ENCODE data around the gene JAZF1. TPM values are rescaled to one million over a fixed set of nuclear protein-coding genes. Genes with fewer than 3 reads are reported as not detected.

JAZF1 gene
- total and polyA plus RNA-seq, 12 donors = 6.9 to 42.3 (median 30.0) TPM

GRCh38 chr7:27834179-27834921, 346.2 kb downstream of the JAZF1 start:
- Histone ChIP-seq H3K27ac (peak overlapping the region in 9 of 10 donors; percentile 42 to 75 (median 61)), H3K4me1 (peaks cover 0 to 32% (median 12%) of the 10 kb centered on the region in 9 donors), H3K4me3 (no peak overlapping the region), H3K36me3 (peaks cover 0 to 70% (median 14%) of the 10 kb centered on the region in 9 donors), H3K9me3 (no peaks in the 10 kb centered on the region), H3K27me3 (no peaks in the 10 kb centered on the region)
- DNase-seq (peak in 1 of 2 donors; percentile 26), ATAC-seq (peak; percentile 55 to 91 (median 84))
- WGBS, 2 donors = 67 to 72% methylated on average over 7 of the region's 7 CpGs
- no peak for TF ChIP-seq CTCF (IDR thresholded peaks at IDR 0.05)
- intact Hi-C loops (cut with DNase I) = no loop called here

DNA sequence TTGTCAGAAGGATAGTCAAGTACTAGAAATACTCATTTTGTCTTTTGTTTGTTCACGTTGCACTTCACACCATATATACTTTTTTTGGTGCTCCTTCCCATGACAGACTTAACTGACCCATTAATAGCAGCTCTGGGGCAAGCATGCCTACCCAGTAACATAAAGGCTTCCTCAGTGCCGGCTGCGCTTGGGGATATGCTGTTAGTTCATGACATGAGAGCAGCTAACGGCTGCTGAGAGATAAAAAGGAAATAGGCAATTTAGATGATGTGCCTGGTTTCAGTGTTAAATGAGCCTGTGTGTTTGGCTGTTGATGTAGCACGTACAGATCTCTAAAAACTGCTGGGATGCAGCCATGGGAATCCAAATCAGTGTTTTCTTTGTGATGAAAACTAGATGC, 354.2 kb downstream of the JAZF1 start:
- DNase-seq (no peak), ATAC-seq (peak in 2 of 8 donors; percentile 20 to 64)
- H3K9me3 ChIP-seq = no peaks in the 10 kb centered on the region
- intact Hi-C loops (cut with DNase I) = no loop called here
- peak overlapping the region in 1 of 10 donors; percentile 16 for H3K27ac ChIP-seq
- TF ChIP-seq CTCF (IDR thresholded peaks at IDR 0.05) = no peak
- no peak overlapping the region for H3K4me3 ChIP-seq
- no peaks in the 10 kb centered on the region for H3K27me3 ChIP-seq
- 50 to 54% methylated on average over 5 of the region's 5 CpGs for WGBS, 2 donors
- H3K36me3 ChIP-seq = peaks cover 0 to 73% (median 12%) of the 10 kb centered on the region in 9 donors
- peaks cover 0 to 17% (median 12%) of the 10 kb centered on the region in 9 donors for H3K4me1 ChIP-seq

- H3K36me3 ChIP-seq = peaks cover 0 to 73% (median 12%) of the 10 kb centered on the region in 9 donors
Observed at GRCh38 chr7:27825891-27826290, 354.7 kb downstream of the JAZF1 start.

DNA sequence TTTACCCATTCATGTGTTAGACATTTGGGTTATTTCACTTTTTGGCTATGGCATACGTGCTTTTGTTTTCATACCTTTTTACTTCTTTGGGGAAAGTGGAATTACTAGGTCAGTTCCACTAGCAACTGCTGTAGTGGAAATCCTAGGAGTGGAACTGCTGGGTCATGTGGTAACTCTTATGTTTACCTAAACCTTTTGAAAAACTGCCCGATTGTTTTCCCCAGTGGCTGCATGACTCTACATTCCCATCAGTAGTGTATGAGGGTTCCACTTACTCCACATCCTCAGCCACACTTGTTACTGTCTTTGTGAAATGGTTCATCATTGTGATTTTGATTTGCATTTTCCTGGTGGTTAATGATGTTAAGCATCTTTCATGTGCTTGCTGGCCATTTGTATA, 358.4 kb downstream of the JAZF1 start:
- WGBS, 2 donors = 83 to 93% methylated on average over 2 of the region's 2 CpGs
- peaks cover 0 to 17% (median 12%) of the 10 kb centered on the region in 9 donors for H3K4me1 ChIP-seq
- intact Hi-C loops (cut with DNase I) = no loop called here
- TF ChIP-seq CTCF (IDR thresholded peaks at IDR 0.05) = no peak
- H3K27ac ChIP-seq = no peak overlapping the region
- H3K36me3 ChIP-seq = peaks cover 0 to 73% (median 17%) of the 10 kb centered on the region in 9 donors
- DNase-seq (no peak), ATAC-seq (no peak)
- H3K9me3 ChIP-seq = no peaks in the 10 kb centered on the region
- no peaks in the 10 kb centered on the region for H3K27me3 ChIP-seq
- no peak overlapping the region for H3K4me3 ChIP-seq

More at GRCh38 chr7:27825891-27826290, 354.7 kb downstream of the JAZF1 start:
- Histone ChIP-seq H3K4me1 (peaks cover 0 to 17% (median 12%) of the 10 kb centered on the region in 9 donors), H3K27me3 (no peaks in the 10 kb centered on the region), H3K4me3 (no peak overlapping the region), H3K27ac (peak overlapping the region in 1 of 10 donors; percentile 16), H3K9me3 (no peaks in the 10 kb centered on the region)
- ATAC-seq (peak in 3 of 8 donors; percentile 49 to 85 (median 58)), DNase-seq (no peak)
- no peak for TF ChIP-seq CTCF (IDR thresholded peaks at IDR 0.05)
- 36 to 48% methylated on average over 2 of the region's 2 CpGs for WGBS, 2 donors
- intact Hi-C loops (cut with DNase I) = no loop called here
